IMR-90 (cell line): ENCODE results near the gene UBE2QL1. TPM values are rescaled to one million over a fixed set of nuclear protein-coding genes. Genes with fewer than 3 reads are reported as not detected.

ENCODE experiments used
- BHLHE40 ChIP-seq: fragments of 150-350 bp; IDR thresholded peaks from 2 replicates; pipeline ENCODE4 v1.6.1; 2016; ENCODE audit warnings: mild to moderate bottlenecking, low read depth, low read length
- MAZ ChIP-seq: IDR thresholded peaks from 2 replicates; pipeline ENCODE4 v1.6.1; 2012; ENCODE audit warnings: low read depth, mild to moderate bottlenecking, low read length, improper control_type of control experiment, moderate library complexity, borderline replicate concordance
- NFE2L2 ChIP-seq: fragments of 150-350 bp; IDR thresholded peaks from 2 replicates; pipeline ENCODE4 v1.6.1; 2016; ENCODE audit warnings: low read depth, mild to moderate bottlenecking, low read length
- polyA plus RNA-seq, 3 experiments: library from polyadenylated mRNA; depleted of rRNA; stranded (reverse); fragments of >200 nt; gene quantifications; 2 replicates each; pipeline ENCODE4 v1.2.3, GENCODE V29; 2012; ENCODE audit warnings: low replicate concordance in 1 of 3
- total RNA-seq: library from RNA; depleted of rRNA; stranded (reverse); fragments of >200 nt; gene quantifications from 2 replicates; pipeline ENCODE4 v1.2.3, GENCODE V29; 2012; rRNA removed

The UBE2QL1 gene
- total and polyA plus RNA-seq, 2 of the 4 experiments (the other 2 are of a cell fraction), result not detected

DNA sequence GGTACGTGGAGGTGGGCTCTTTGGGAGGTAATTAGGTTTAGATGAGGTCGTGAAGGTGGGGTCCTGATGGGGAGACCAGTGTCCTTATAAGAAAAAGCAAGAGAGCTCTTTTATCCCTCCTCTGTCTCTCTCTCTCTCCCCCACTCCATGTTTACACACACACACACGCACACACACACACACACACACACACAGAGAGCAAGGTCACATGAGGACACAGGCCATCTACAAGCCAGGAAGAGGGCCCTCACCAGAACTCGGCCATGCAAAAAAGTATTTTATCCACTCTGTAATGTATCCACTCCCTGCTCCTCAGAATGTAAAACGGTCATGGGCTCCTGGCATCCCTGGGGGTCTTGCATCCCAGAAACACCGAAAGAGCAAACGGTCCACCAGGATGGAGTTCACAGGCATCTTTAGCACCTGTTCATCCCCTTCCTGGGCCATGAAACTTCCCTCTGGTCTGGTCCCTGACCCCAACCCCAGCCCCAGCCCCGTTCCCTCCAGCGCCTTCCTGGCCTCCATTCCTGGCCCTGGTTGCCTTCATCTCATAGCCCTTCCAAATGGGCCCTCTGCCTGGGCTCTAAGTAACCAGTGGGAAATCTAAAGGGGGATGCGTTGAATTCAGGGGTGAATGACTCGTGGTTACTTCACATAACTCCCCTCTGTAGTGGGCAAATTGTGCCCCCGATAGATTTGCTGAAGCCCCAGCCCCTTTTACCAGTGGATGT, 95.3 kb downstream of the UBE2QL1 start (continued):
- TF ChIP-seq MAZ, result no peak
- TF ChIP-seq BHLHE40, result no peak
- TF ChIP-seq NFE2L2, result no peak

Other genes starting within 250 kb of the UBE2QL1 start
- gene MED10, start 70.3 kb upstream of the UBE2QL1 start, total RNA-seq, result 9.1 and 15.6 TPM in 2 replicates
- 60.0 and 67.5 TPM in 2 replicates for gene MED10, start 70.3 kb upstream of the UBE2QL1 start, polyA plus RNA-seq (2012; rRNA removed)
- gene NSUN2, start 184.2 kb downstream of the UBE2QL1 start, total RNA-seq, result 51.1 and 55.5 TPM in 2 replicates
- 55.6 and 61.1 TPM in 2 replicates for gene NSUN2, start 184.2 kb downstream of the UBE2QL1 start, polyA plus RNA-seq (2012; rRNA removed)
- 6.3 and 9.7 TPM in 2 replicates for gene SRD5A1, start 184.6 kb downstream of the UBE2QL1 start, total RNA-seq
- 18.2 and 20.5 TPM in 2 replicates for gene SRD5A1, start 184.6 kb downstream of the UBE2QL1 start, polyA plus RNA-seq (2012; rRNA removed)